LNCAP (cell line): Measurements from ENCODE around the gene FOXP1.

ENCODE experiments used
- CTCF ChIP-seq: fragments of 450-650 bp; IDR thresholded peaks from 2 replicates; pipeline ENCODE4 v1.5.1; 2017; ENCODE audit warnings: mild to moderate bottlenecking

The FOXP1 gene

GRCh38 chr3:71219744-71220638 lies 363.5 kb downstream of the FOXP1 start:
- TF ChIP-seq CTCF: no peak

GRCh38 chr3:71218508-71218907 lies 365.0 kb downstream of the FOXP1 start:
- no peak for TF ChIP-seq CTCF

- no peak for TF ChIP-seq CTCF
Measured at GRCh38 chr3:71217640-71218222, 365.8 kb downstream of the FOXP1 start.

DNA sequence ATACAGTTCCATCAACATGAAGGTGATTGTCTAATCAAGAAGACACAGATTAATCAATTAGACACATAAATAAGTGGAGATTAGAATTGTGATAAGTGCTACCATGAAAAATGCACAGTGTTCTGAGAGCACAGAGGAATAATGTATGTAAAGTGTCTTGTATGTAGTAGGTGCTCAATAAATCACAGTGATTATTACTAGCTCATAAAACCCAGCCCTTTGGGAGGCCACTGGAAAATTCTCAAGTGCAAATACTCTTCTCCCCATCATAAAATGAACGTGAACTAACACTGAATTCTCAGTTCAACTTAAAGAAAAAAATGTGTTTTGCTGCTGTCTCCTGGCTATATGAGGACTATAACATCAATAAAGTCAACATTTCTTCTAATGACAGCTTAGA lies 368.2 kb downstream of the FOXP1 start:
- TF ChIP-seq CTCF: no peak

DNA sequence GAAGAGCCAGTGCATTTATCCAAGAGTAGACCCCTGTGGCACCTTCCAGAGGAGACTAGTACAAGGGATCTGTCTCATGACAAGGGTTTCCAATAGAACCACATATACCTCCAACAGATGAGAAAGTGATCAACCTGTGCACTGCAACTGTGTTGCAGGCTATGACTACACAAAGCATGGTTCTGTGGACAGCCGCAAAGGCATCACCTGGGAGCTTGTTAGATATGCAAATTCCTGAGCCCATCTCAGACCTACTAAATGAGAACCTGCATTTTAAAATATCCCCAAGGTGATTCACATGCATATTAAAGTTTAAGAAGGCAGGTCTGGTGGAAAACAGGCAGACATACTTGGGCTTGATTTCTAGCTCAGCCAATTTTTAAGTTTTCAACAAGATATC lies 368.7 kb downstream of the FOXP1 start:
- no peak for TF ChIP-seq CTCF

DNA sequence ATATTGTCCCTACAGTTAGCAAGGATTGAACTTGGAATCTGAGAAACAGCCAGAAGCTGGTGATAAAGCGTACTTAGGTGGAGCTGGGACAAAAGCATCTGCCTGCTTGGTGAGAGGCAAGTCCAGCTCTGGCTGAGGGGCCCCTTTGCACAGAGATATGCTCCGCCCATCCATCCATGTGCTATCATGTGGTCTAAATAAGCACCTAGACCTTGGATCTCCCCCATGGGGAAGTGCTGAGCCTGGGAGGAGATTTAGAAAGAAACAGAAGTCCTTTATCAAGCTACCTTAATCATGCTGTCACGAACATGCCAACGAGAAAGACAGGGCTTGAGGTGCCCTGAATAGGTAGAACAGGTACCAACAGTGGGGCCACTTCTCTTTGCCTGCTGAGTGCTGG lies 369.5 kb downstream of the FOXP1 start:
- no peak for TF ChIP-seq CTCF

GRCh38 chr3:71211083-71211482 lies 372.4 kb downstream of the FOXP1 start:
- TF ChIP-seq CTCF: no peak
